Small intestine (tissue), 7 donors: Measurements from ENCODE around the gene EDA2R. TPM values are rescaled to one million over a fixed set of nuclear protein-coding genes. Genes with fewer than 3 reads are reported as not detected.
A peak's percentile ranks its signal among the peaks of the same experiment; 100 is the strongest.

Experiments used
- DNase-seq, 2 donors: peaks; one replicate each; pipeline versions ENCODE4 v3.0.0 to v3.0.0-alpha.2; 2013
- FAIRE-seq: peaks from 2 replicates; lab custom pipeline; 2012; peaks lifted over from hg19 to GRCh38; lab: Jason Lieb, UNC
- H3K27ac ChIP-seq, 3 donors: one replicate each; pipeline ENCODE4 v1.5.1; 2013; ENCODE audit warnings: low read length in 2 of 3, mild to moderate bottlenecking in 2 of 3, control low read depth in 1 of 3, inconsistent platforms in 1 of 3, low read depth in 1 of 3, moderate library complexity in 1 of 3
- H3K27me3 ChIP-seq, 3 donors: one replicate each; pipeline ENCODE4 v1.6.1; 2013; ENCODE audit warnings: low read length in 3 of 3, inconsistent platforms in 1 of 3; ENCODE audit not compliant: control insufficient read depth in 3 of 3, insufficient read depth in 3 of 3
- H3K36me3 ChIP-seq, 3 donors: one replicate each; pipeline ENCODE4 v1.6.1; 2013; ENCODE audit warnings: low read length in 3 of 3, inconsistent platforms in 1 of 3, low read depth in 1 of 3, mild to moderate bottlenecking in 1 of 3, moderate library complexity in 1 of 3; ENCODE audit not compliant: control insufficient read depth in 3 of 3, insufficient read depth in 2 of 3
- H3K4me1 ChIP-seq, 3 donors: one replicate each; pipeline ENCODE4 v1.6.1; 2013; ENCODE audit warnings: low read length in 2 of 3, inconsistent platforms in 1 of 3, low read depth in 1 of 3, mild to moderate bottlenecking in 1 of 3, moderate library complexity in 1 of 3; ENCODE audit not compliant: control insufficient read depth in 3 of 3, insufficient read depth in 2 of 3
- H3K4me3 ChIP-seq, 3 donors: one replicate each; pipeline ENCODE4 v1.5.1; 2013; ENCODE audit warnings: low read length in 3 of 3, control low read depth in 1 of 3, inconsistent platforms in 1 of 3, low read depth in 1 of 3, mild to moderate bottlenecking in 1 of 3, moderate library complexity in 1 of 3
- H3K9me3 ChIP-seq, 2 donors: one replicate each; pipeline ENCODE4 v1.6.1; 2013; ENCODE audit warnings: low read depth in 1 of 2, low read length in 1 of 2; ENCODE audit not compliant: control insufficient read depth in 2 of 2, insufficient read depth in 1 of 2
- WGBS, 3 donors: extraction: QIAGEN DNeasy Blood & Tissue Kit; methylation state at CpG; one replicate each; pipeline ENCODE4 v1.1.7; 2013; 5-methylcytosine and 5-hydroxymethylcytosine counted together
- polyA plus RNA-seq, 4 donors: library from polyadenylated mRNA; stranded (reverse) in 3 of 4; unstranded in 1 of 4; fragments of 200-250 nt in 3 of 4; fragments of 120-200 nt in 1 of 4; gene quantifications; one replicate each; pipeline versions ENCODE4 v1.2.1 to v1.2.3, GENCODE V29; 2013
- donor health status: healthy with polysubstance abuse.
- donor health status: control.
- donor health status: control.
- donor health status: Bipolar disorder and iron deficiency.
- donor health status: healthy.

The EDA2R gene
- polyA plus RNA-seq, 4 donors, result 0.03 to 1.5 TPM; not detected in 2

GRCh38 chrX:66616944-66617343, 21.9 kb downstream of the EDA2R start:
- H3K4me3 ChIP-seq, result no peak overlapping the region
- no peak overlapping the region for H3K27ac ChIP-seq
- WGBS, 3 donors, result 42 to 79% (median 57%) methylated on average over 2 of the region's 2 CpGs

GRCh38 chrX:66602381-66602938, 36.4 kb downstream of the EDA2R start:
- no peak for FAIRE-seq
- H3K27me3 ChIP-seq, result no peaks in the 10 kb centered on the region
- H3K27ac ChIP-seq, result no peak overlapping the region
- 9 to 46% (median 14%) methylated on average over 1 of the region's 1 CpG for WGBS, 3 donors
- no peak overlapping the region for H3K4me3 ChIP-seq
- no peaks in the 10 kb centered on the region for H3K4me1 ChIP-seq
- no peaks in the 10 kb centered on the region for H3K36me3 ChIP-seq
- H3K9me3 ChIP-seq, result no peaks in the 10 kb centered on the region
- DNase-seq, result no peak

More at GRCh38 chrX:66616944-66617343, 21.9 kb downstream of the EDA2R start:
- FAIRE-seq (no peak), DNase-seq (no peak)
- no peaks in the 10 kb centered on the region for H3K27me3 ChIP-seq
- H3K9me3 ChIP-seq, result no peaks in the 10 kb centered on the region
- H3K36me3 ChIP-seq, result no peaks in the 10 kb centered on the region
- no peaks in the 10 kb centered on the region for H3K4me1 ChIP-seq

GRCh38 chrX:66601522-66601921, 37.4 kb downstream of the EDA2R start:
- Histone ChIP-seq H3K36me3 (no peaks in the 10 kb centered on the region), H3K9me3 (no peaks in the 10 kb centered on the region), H3K4me1 (no peaks in the 10 kb centered on the region), H3K27me3 (no peaks in the 10 kb centered on the region), H3K27ac (no peak overlapping the region), H3K4me3 (no peak overlapping the region)
- DNase-seq, result peak in 1 of 2 donors; percentile 0
- no peak for FAIRE-seq

GRCh38 chrX:66579219-66579618, 59.7 kb downstream of the EDA2R start:
- Histone ChIP-seq H3K27ac (no peak overlapping the region), H3K36me3 (no peaks in the 10 kb centered on the region), H3K4me3 (no peak overlapping the region), H3K4me1 (no peaks in the 10 kb centered on the region), H3K27me3 (no peaks in the 10 kb centered on the region), H3K9me3 (no peaks in the 10 kb centered on the region)
- FAIRE-seq (no peak), DNase-seq (no peak)
- WGBS, 3 donors, result 44 to 75% (median 72%) methylated on average over 1 of the region's 1 CpG

GRCh38 chrX:66553973-66554372, 84.9 kb downstream of the EDA2R start:
- no peak for FAIRE-seq
- peaks cover 0 to 9% of the 10 kb centered on the region in 2 donors for H3K9me3 ChIP-seq

GRCh38 chrX:66547847-66548369, 91.0 kb downstream of the EDA2R start:
- DNase-seq, result no peak
- H3K9me3 ChIP-seq, result no peaks in the 10 kb centered on the region
- no peak for FAIRE-seq
- H3K27me3 ChIP-seq, result no peaks in the 10 kb centered on the region
- H3K36me3 ChIP-seq, result no peaks in the 10 kb centered on the region
- no peak overlapping the region for H3K4me3 ChIP-seq
- H3K27ac ChIP-seq, result no peak overlapping the region
- no peaks in the 10 kb centered on the region for H3K4me1 ChIP-seq

More at GRCh38 chrX:66553973-66554372, 84.9 kb downstream of the EDA2R start:
- H3K36me3 ChIP-seq, result no peaks in the 10 kb centered on the region
- H3K27ac ChIP-seq, result no peak overlapping the region
- no peaks in the 10 kb centered on the region for H3K27me3 ChIP-seq
- no peaks in the 10 kb centered on the region for H3K4me1 ChIP-seq
- H3K4me3 ChIP-seq, result no peak overlapping the region
- DNase-seq, result no peak
